Left renal pelvis (tissue), 4 donors: ENCODE measurements around the gene DUSP1. TPM values are rescaled to one million over a fixed set of nuclear protein-coding genes. Genes with fewer than 3 reads are reported as not detected.
A peak's percentile ranks its signal among the peaks of the same experiment; 100 is the strongest.

ENCODE experiments used
- DNase-seq, 4 donors: peaks; one replicate each; pipeline ENCODE4 v3.0.0-alpha.2; 2013; ENCODE audit warnings: low read depth in 4 of 4, low spot score in 3 of 4
- polyA plus RNA-seq, 4 donors: library from polyadenylated mRNA; unstranded; fragments of 120-200 nt; gene quantifications; one replicate each; pipeline ENCODE4 v1.2.1, GENCODE V29; 2013; ENCODE audit not compliant: insufficient read length in 4 of 4

Gene DUSP1
- polyA plus RNA-seq, 4 donors = 41.8 to 685 (median 48.7) TPM

DNA sequence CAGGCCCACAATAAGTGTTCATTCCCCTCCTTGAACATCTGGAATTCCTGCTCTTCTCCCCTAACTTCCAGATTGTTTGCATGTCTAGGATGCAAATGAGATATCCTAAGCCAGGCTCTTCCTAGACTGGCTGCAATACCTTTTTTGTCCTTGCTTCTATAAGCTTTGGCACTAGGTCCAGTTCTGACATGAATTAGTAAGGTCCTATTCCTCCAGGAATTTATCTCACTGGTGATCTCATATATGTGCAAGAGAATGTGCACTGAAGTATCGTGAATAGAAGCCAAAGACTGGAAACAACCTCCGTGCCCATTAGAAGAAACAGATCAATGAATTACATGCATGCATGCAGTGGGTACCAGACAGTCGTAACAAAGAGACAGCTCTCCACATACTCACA lies 25.2 kb downstream of the DUSP1 start:
- DNase-seq = no peak

- DNase-seq = no peak
Measured at GRCh38 chr5:172745406-172745805, 25.6 kb downstream of the DUSP1 start.

- DNase-seq = no peak
Measured at GRCh38 chr5:172744123-172745104, 26.6 kb downstream of the DUSP1 start.

DNA sequence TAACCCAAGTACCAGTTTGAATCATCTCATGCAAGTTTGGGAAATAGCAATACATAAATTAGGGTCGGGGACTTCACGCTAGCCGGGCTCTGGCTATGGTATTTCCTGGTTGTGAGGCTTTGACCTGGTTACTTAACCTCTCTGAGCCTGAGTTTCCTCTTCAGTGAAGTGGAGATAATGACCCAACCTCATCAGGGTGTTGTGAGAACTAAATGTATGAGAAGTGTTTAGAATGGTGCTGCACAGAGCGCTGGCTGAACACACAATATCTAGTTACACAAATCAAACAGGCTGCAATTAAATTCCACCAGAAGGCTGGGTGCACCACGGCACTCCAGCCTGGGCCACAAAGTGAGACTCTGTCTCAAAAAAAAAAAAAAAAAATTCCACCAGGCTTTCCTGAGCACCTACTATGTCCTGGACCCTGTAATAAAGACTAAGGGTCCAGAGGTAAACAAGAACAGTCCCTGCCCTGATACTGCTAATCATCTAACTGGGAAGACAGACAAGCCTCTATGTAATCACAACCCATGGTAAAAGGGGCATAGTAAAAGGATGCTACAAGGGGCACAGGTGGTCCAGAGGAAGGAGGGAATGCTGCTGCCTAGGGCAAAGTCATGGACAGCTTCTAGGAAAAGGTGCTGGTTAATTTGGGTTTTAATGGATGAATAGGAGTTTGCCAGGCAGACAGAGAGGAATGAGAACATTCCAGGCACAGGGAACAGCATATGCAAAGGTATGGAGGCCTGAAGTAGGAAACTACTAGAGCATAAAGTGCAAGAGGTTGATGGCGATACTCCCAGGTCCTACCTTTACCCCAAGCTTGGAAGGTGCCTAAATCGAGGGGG lies 27.7 kb downstream of the DUSP1 start:
- no peak for DNase-seq

DNA sequence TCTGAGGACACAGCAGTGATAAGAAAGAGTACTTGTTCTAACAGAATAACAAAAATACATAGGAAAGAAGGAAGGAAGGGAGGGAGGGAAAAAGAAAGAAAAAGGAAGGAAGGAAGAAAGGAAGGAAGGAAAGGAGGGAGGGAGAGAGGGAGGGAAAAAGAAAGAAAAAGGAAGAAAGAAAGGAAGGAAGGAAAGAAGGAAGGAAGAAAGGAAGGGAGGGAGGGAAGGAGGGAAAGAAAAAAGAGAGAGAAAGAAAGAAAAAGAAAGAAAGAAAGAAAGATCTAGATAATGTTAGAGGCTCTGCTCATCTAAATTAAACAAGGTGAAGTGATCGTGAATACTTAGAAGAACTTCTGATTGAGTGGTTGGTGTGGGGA lies 29.8 kb downstream of the DUSP1 start:
- DNase-seq = no peak

GRCh38 chr5:172740428-172741205 lies 30.4 kb downstream of the DUSP1 start:
- DNase-seq = no peak

GRCh38 chr5:172739375-172739774 lies 31.6 kb downstream of the DUSP1 start:
- no peak for DNase-seq

DNA sequence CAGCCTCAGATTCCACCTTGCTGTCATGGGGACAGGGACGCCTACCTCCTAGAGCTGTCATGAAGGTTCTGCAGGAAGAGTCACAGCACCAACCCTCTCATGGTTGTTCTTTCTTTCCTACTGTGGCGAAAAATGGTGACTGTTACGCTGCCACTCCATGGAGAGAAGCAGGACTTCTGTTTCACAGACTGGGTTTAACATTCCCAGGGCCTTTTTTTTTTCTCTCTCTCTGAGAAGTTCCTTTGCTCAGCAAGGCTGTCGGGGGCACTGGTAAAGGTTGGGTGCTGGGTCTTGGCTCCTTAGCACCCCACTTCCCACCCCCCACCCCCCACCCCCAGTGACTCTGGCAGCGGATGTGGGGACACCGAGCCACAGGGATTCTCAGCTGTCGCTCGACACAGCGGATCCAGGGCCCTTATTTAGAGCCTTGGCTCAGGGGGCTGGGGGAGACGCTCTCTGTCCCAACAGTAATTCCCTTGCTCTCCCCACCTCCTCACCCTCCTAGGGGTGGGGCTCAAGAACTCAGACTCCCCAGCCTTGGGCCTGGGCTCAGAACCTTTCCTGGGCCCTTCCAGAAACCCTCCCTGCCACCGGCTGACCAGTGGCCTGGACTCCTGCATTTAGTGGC lies 34.4 kb downstream of the DUSP1 start:
- DNase-seq = no peak

GRCh38 chr5:172735141-172735831 lies 35.7 kb downstream of the DUSP1 start:
- DNase-seq = no peak

GRCh38 chr5:172733974-172734346 lies 37.0 kb downstream of the DUSP1 start:
- DNase-seq = no peak

DNA sequence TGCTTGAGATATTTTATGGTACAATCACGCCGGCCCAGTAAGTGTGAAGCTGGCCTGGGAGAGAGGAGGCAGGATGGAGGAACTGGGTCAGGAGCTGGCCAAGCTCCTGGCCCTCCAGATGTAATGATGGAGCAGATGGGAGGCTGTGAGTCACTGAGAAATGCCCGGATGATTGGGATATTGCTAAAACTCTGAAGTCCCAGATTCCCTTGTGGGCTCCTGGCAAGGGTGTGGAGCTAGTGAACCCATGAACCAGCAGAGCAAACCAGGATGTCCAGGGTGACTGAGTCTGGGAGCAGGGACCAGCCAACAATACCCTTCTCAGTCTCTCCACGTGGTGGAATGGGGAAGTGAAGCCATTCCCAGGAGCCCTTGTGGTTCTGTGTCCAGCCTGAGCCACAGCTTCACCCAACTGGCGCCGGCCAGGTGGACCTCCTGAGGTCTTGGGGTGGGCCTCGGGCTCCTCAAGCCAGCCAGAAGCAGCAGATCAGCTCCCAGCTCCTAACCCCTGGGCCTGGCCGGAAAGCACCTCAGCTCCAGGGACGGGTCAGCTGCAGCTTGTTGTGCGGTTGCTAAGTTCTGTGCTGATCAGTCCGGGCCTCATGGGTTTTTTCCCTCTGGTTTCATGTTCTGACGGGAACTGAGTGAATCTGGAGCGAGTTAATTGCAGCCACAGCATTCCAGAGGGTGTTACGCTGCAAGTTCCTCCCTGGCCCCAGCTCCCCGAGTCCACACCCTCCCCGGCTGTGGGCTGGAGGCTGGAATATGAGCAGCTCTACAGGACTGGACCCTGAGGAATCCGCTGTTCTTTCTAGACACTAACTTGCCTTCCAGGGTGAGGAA lies 37.6 kb downstream of the DUSP1 start:
- DNase-seq = peak in 1 of 4 donors; percentile 57

DNA sequence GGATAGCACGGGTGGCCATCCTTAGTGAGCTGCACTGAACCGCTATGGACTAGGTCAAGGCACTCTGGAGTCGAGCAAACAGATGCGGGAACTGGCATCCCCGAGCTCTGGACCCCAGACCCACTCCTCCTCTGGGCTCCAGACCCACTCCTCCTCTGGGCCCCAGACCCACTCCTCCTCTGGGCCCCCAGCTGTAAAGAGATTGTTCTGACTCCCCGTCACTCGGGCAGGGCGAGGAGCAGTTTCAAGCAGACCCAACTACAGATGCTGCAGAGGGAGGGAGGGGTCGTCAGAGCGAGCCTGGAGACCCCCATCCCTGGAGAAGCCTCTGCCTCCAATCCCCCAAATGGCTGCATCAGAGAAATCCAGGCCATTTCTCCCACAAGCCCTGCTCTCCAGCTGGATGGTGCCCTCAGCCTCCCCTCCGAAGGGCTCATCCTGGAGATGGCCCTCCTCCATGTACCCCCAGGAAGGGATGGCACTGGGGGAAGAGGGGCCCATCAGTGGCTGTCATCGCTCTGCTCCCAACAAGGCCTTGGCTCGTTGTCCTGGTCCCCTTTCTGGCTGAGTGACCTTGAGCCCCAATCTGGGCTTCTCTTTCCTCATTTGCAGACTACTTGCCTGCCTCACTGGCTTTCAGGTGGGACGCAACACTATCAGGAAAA lies 38.7 kb downstream of the DUSP1 start:
- no peak for DNase-seq

- DNase-seq = no peak
Measured at GRCh38 chr5:172731680-172732074, 39.3 kb downstream of the DUSP1 start.

- DNase-seq = no peak
Measured at GRCh38 chr5:172730981-172731679, 39.9 kb downstream of the DUSP1 start.

GRCh38 chr5:172730222-172730621 lies 40.8 kb downstream of the DUSP1 start:
- no peak for DNase-seq

DNA sequence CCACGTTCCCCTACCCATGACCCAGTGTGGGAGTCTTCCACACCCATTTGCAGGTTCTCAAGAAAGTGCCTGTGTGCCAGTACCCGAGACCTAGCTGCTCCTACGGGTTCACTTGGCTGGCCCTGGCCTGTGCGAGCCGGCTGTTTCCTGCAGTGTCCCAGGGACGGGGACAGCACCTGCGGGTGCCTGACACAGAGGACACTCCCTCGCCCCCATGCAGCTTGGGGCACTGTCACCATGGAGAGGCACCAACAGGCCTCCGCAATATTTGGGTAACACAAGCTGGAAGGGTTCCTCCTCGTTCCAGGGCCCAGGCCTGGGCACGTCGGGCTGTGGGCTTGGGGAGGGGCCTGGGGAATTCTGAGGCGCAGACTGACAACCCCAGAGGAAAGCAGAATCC lies 41.4 kb downstream of the DUSP1 start:
- DNase-seq = no peak

- no peak for DNase-seq
Measured at GRCh38 chr5:172728481-172729241, 42.3 kb downstream of the DUSP1 start.
